Measurements from ENCODE around the gene PDRG1.

Gene PDRG1

GRCh38 chr20:31981784-31982183, 29.9 kb upstream of the PDRG1 start:
- no peak for DNase-seq (ENCODE audit: low read depth)

GRCh38 chr20:31979713-31980426, 28.0 kb upstream of the PDRG1 start:
- Histone ChIP-seq H3K9me3 (ENCODE audit: control insufficient read depth, low read length) (no peaks in the 10 kb centered on the region), H3K9ac (ENCODE audit: low read length) (no peak overlapping the region), H3K4me1 (ENCODE audit: control insufficient read depth, insufficient read depth, low read length) (no peaks in the 10 kb centered on the region), H3K36me3 (ENCODE audit: control insufficient read depth, insufficient read depth, low read length, severe bottlenecking) (no peaks in the 10 kb centered on the region), H3K4me3 (ENCODE audit: low read length) (no peak overlapping the region), H3K27me3 (replicated peaks; ENCODE audit: control insufficient read depth, insufficient read depth, low read length) (peaks cover 64% of the 10 kb centered on the region)
- no peak for DNase-seq (ENCODE audit: low read depth)

More at GRCh38 chr20:31981784-31982183, 29.9 kb upstream of the PDRG1 start:
- Histone ChIP-seq H3K36me3 (ENCODE audit: control insufficient read depth, insufficient read depth, low read length, severe bottlenecking) (no peaks in the 10 kb centered on the region), H3K9me3 (ENCODE audit: control insufficient read depth, low read length) (no peaks in the 10 kb centered on the region), H3K4me1 (ENCODE audit: control insufficient read depth, insufficient read depth, low read length) (no peaks in the 10 kb centered on the region), H3K4me3 (ENCODE audit: low read length) (no peak overlapping the region), H3K27me3 (replicated peaks; ENCODE audit: control insufficient read depth, insufficient read depth, low read length) (peaks cover 57% of the 10 kb centered on the region), H3K9ac (ENCODE audit: low read length) (no peak overlapping the region)

- Histone ChIP-seq H3K4me3 (ENCODE audit: low read length) (no peak overlapping the region), H3K27me3 (replicated peaks; ENCODE audit: control insufficient read depth, insufficient read depth, low read length) (peaks cover 56% of the 10 kb centered on the region), H3K9me3 (ENCODE audit: control insufficient read depth, low read length) (no peaks in the 10 kb centered on the region), H3K9ac (ENCODE audit: low read length) (no peak overlapping the region), H3K4me1 (ENCODE audit: control insufficient read depth, insufficient read depth, low read length) (peaks cover 8% of the 10 kb centered on the region), H3K36me3 (ENCODE audit: control insufficient read depth, insufficient read depth, low read length, severe bottlenecking) (no peaks in the 10 kb centered on the region)
- no peak for DNase-seq (ENCODE audit: low read depth)
These were observed 25.2 kb upstream of the PDRG1 start for GRCh38 chr20:31977080-31977479.

GRCh38 chr20:31975874-31976273, 24.0 kb upstream of the PDRG1 start:
- Histone ChIP-seq H3K27me3 (replicated peaks; ENCODE audit: control insufficient read depth, insufficient read depth, low read length) (peaks cover 58% of the 10 kb centered on the region), H3K4me3 (ENCODE audit: low read length) (no peak overlapping the region), H3K9ac (ENCODE audit: low read length) (no peak overlapping the region), H3K4me1 (ENCODE audit: control insufficient read depth, insufficient read depth, low read length) (peaks cover 8% of the 10 kb centered on the region), H3K36me3 (ENCODE audit: control insufficient read depth, insufficient read depth, low read length, severe bottlenecking) (no peaks in the 10 kb centered on the region), H3K9me3 (ENCODE audit: control insufficient read depth, low read length) (no peaks in the 10 kb centered on the region)
- no peak for DNase-seq (ENCODE audit: low read depth)

- Histone ChIP-seq H3K27me3 (replicated peaks; ENCODE audit: control insufficient read depth, insufficient read depth, low read length) (peaks cover 60% of the 10 kb centered on the region), H3K36me3 (ENCODE audit: control insufficient read depth, insufficient read depth, low read length, severe bottlenecking) (no peaks in the 10 kb centered on the region), H3K4me3 (ENCODE audit: low read length) (no peak overlapping the region), H3K4me1 (ENCODE audit: control insufficient read depth, insufficient read depth, low read length) (peaks cover 8% of the 10 kb centered on the region), H3K9ac (ENCODE audit: low read length) (no peak overlapping the region), H3K9me3 (ENCODE audit: control insufficient read depth, low read length) (no peaks in the 10 kb centered on the region)
- no peak for DNase-seq (ENCODE audit: low read depth)
These were observed 23.2 kb upstream of the PDRG1 start for GRCh38 chr20:31974951-31975487.

GRCh38 chr20:31974296-31974695, 22.4 kb upstream of the PDRG1 start:
- H3K9me3 ChIP-seq (ENCODE audit: control insufficient read depth, low read length), result no peaks in the 10 kb centered on the region
- H3K36me3 ChIP-seq (ENCODE audit: control insufficient read depth, insufficient read depth, low read length, severe bottlenecking), result no peaks in the 10 kb centered on the region
- H3K27me3 ChIP-seq (replicated peaks; ENCODE audit: control insufficient read depth, insufficient read depth, low read length), result peaks cover 60% of the 10 kb centered on the region
- no peak overlapping the region for H3K4me3 ChIP-seq (ENCODE audit: low read length)
- peaks cover 8% of the 10 kb centered on the region for H3K4me1 ChIP-seq (ENCODE audit: control insufficient read depth, insufficient read depth, low read length)
- DNase-seq (ENCODE audit: low read depth), result no peak
- H3K9ac ChIP-seq (ENCODE audit: low read length), result no peak overlapping the region

GRCh38 chr20:31972471-31973021, 20.7 kb upstream of the PDRG1 start:
- Histone ChIP-seq H3K36me3 (ENCODE audit: control insufficient read depth, insufficient read depth, low read length, severe bottlenecking) (no peaks in the 10 kb centered on the region), H3K9me3 (ENCODE audit: control insufficient read depth, low read length) (no peaks in the 10 kb centered on the region), H3K27me3 (replicated peaks; ENCODE audit: control insufficient read depth, insufficient read depth, low read length) (peaks cover 59% of the 10 kb centered on the region), H3K9ac (ENCODE audit: low read length) (no peak overlapping the region), H3K4me3 (ENCODE audit: low read length) (no peak overlapping the region), H3K4me1 (ENCODE audit: control insufficient read depth, insufficient read depth, low read length) (peaks cover 8% of the 10 kb centered on the region)
- DNase-seq (ENCODE audit: low read depth), result peak; percentile 51

GRCh38 chr20:31969991-31970390, 18.1 kb upstream of the PDRG1 start:
- H3K9ac ChIP-seq (ENCODE audit: low read length), result no peak overlapping the region

GRCh38 chr20:31968291-31969126, 16.7 kb upstream of the PDRG1 start:
- H3K9ac ChIP-seq (ENCODE audit: low read length), result no peak overlapping the region
- H3K27me3 ChIP-seq (replicated peaks; ENCODE audit: control insufficient read depth, insufficient read depth, low read length), result peaks cover 55% of the 10 kb centered on the region
- H3K4me1 ChIP-seq (ENCODE audit: control insufficient read depth, insufficient read depth, low read length), result peaks cover 8% of the 10 kb centered on the region
- H3K9me3 ChIP-seq (ENCODE audit: control insufficient read depth, low read length), result no peaks in the 10 kb centered on the region
- no peaks in the 10 kb centered on the region for H3K36me3 ChIP-seq (ENCODE audit: control insufficient read depth, insufficient read depth, low read length, severe bottlenecking)
- peak; percentile 85 for DNase-seq (ENCODE audit: low read depth)
- H3K4me3 ChIP-seq (ENCODE audit: low read length), result no peak overlapping the region

More at GRCh38 chr20:31969991-31970390, 18.1 kb upstream of the PDRG1 start:
- DNase-seq (ENCODE audit: low read depth), result no peak
- Histone ChIP-seq H3K36me3 (ENCODE audit: control insufficient read depth, insufficient read depth, low read length, severe bottlenecking) (no peaks in the 10 kb centered on the region), H3K27me3 (replicated peaks; ENCODE audit: control insufficient read depth, insufficient read depth, low read length) (peaks cover 55% of the 10 kb centered on the region), H3K9me3 (ENCODE audit: control insufficient read depth, low read length) (no peaks in the 10 kb centered on the region), H3K4me1 (ENCODE audit: control insufficient read depth, insufficient read depth, low read length) (peaks cover 8% of the 10 kb centered on the region), H3K4me3 (ENCODE audit: low read length) (no peak overlapping the region)

GRCh38 chr20:31967830-31968249, 16.0 kb upstream of the PDRG1 start, which contains the start of gene XKR7:
Gene XKR7, plus strand, starts transcription at chr20:31968151. Its CDS starts 25 bp downstream, at chr20:31968176.
- Histone ChIP-seq H3K4me1 (ENCODE audit: control insufficient read depth, insufficient read depth, low read length) (peaks cover 6% of the 10 kb centered on the region), H3K36me3 (ENCODE audit: control insufficient read depth, insufficient read depth, low read length, severe bottlenecking) (no peaks in the 10 kb centered on the region), H3K9me3 (ENCODE audit: control insufficient read depth, low read length) (no peaks in the 10 kb centered on the region), H3K27me3 (replicated peaks; ENCODE audit: control insufficient read depth, insufficient read depth, low read length) (peaks cover 60% of the 10 kb centered on the region), H3K9ac (ENCODE audit: low read length) (no peak within 1 kb of the TSS), H3K4me3 (ENCODE audit: low read length) (no peak within 1 kb of the TSS)
- no peak for DNase-seq (ENCODE audit: low read depth)
